GM12872 (cell line): ENCODE measurements around the gene CHRDL2.

ENCODE experiments used
- CTCF ChIP-seq: IDR thresholded peaks from 3 replicates; pipeline ENCODE4 v1.5.1; 2011; ENCODE audit warnings: low read depth, mild to moderate bottlenecking, low read length, moderate library complexity; ENCODE audit not compliant: insufficient read depth

Gene CHRDL2

GRCh38 chr11:74729397-74729796, 1.8 kb downstream of the CHRDL2 start:
- no peak for TF ChIP-seq CTCF

GRCh38 chr11:74726547-74727182, 4.6 kb downstream of the CHRDL2 start:
- peak; percentile 98 for TF ChIP-seq CTCF

- no peak for TF ChIP-seq CTCF
Measured at GRCh38 chr11:74725701-74726100, 5.5 kb downstream of the CHRDL2 start.

- no peak for TF ChIP-seq CTCF
Measured at GRCh38 chr11:74723511-74723910, 7.7 kb downstream of the CHRDL2 start.

GRCh38 chr11:74721479-74721835, 9.8 kb downstream of the CHRDL2 start:
- no peak for TF ChIP-seq CTCF

GRCh38 chr11:74720596-74721478, 10.4 kb downstream of the CHRDL2 start:
- no peak for TF ChIP-seq CTCF

- no peak for TF ChIP-seq CTCF
Measured at GRCh38 chr11:74719011-74719410, 12.2 kb downstream of the CHRDL2 start.
